ENCODE measurements around the gene TUT4.

Gene TUT4

GRCh38 chr1:52569449-52570210 is 16.7 kb upstream of the TUT4 start:
- peak; percentile 72 to 81 for DNase-seq

- peak; percentile 29 to 33 for DNase-seq
Measured at GRCh38 chr1:52567943-52568342, 15.1 kb upstream of the TUT4 start.

- DNase-seq = no peak
Measured at GRCh38 chr1:52562766-52563165, 9.9 kb upstream of the TUT4 start.

- DNase-seq = no peak
Measured at GRCh38 chr1:52559875-52560274, 7.0 kb upstream of the TUT4 start.

GRCh38 chr1:52558941-52559340 is 6.0 kb upstream of the TUT4 start:
- no peak for DNase-seq

GRCh38 chr1:52556641-52557360 is 3.9 kb upstream of the TUT4 start:
- no peak for DNase-seq

GRCh38 chr1:52554756-52555155 is 1.9 kb upstream of the TUT4 start:
- no peak for DNase-seq

GRCh38 chr1:52554267-52554640 is 1.4 kb upstream of the TUT4 start:
- no peak for DNase-seq

- DNase-seq = peak; percentile 88 to 89
Measured at GRCh38 chr1:52553362-52554266, 722 bp upstream of the TUT4 start.

- DNase-seq = peak; percentile 48 to 56
Measured at GRCh38 chr1:52552236-52552504, 722 bp downstream of the TUT4 start.

GRCh38 chr1:52551507-52552235 is 1.2 kb downstream of the TUT4 start:
- DNase-seq = peak; percentile 47 to 67

GRCh38 chr1:52550447-52550846 is 2.4 kb downstream of the TUT4 start:
- no peak for DNase-seq

GRCh38 chr1:52549267-52549666 is 3.6 kb downstream of the TUT4 start:
- no peak for DNase-seq

GRCh38 chr1:52546852-52547251 is 6.0 kb downstream of the TUT4 start:
- no peak for DNase-seq

GRCh38 chr1:52544665-52545525 is 8.0 kb downstream of the TUT4 start:
- peak; percentile 14 to 36 for DNase-seq

GRCh38 chr1:52542085-52542688 is 10.7 kb downstream of the TUT4 start:
- DNase-seq = no peak

- no peak for DNase-seq
Measured at GRCh38 chr1:52534928-52535764, 17.7 kb downstream of the TUT4 start.

GRCh38 chr1:52533713-52534112 is 19.2 kb downstream of the TUT4 start:
- DNase-seq = no peak

GRCh38 chr1:52532731-52533327 is 20.1 kb downstream of the TUT4 start:
- peak in 1 of 2 experiments; percentile 15 for DNase-seq

GRCh38 chr1:52532247-52532646 is 20.6 kb downstream of the TUT4 start:
- DNase-seq = no peak

All from Kasumi-1 (cell line).